CD4-positive, alpha-beta T cell (primary cell): ENCODE results near the gene AK9. TPM values are rescaled to one million over a fixed set of nuclear protein-coding genes. Genes with fewer than 3 reads are reported as not detected.

ENCODE experiments used
- ATAC-seq: fragments of 200-7000 bp; cut with Tn5 transposase; one replicate; pipeline ENCODE4 v1.10.0; 2022; ENCODE audit warnings: mild to moderate bottlenecking; ENCODE audit not compliant: poor library complexity
- CTCF ChIA-PET: fragments of 350-600 bp; sonication (Branson Sonifier 250); formaldehyde crosslinking; loops from one replicate; lab custom pipeline; 2021; ENCODE audit warnings: antibody characterized with exemption, inconsistent platforms; lab: Charles Lee
- POLR2A ChIA-PET: fragments of 350-600 bp; sonication (Branson Sonifier 250); formaldehyde crosslinking; loops from one replicate; lab custom pipeline; 2021; ENCODE audit warnings: antibody characterized with exemption, inconsistent platforms; lab: Charles Lee
- DNase-seq, 14 experiments: peaks; one replicate each; pipeline ENCODE4 v3.0.0-alpha.2; 2013 to 2020; ENCODE audit warnings: mixed read lengths in 2 of 14
- H3K27ac ChIP-seq, 2 donors: one replicate each; pipeline versions ENCODE4 v1.5.1 to v1.7.0; 2013; ENCODE audit warnings: low read length in 2 of 2, low read depth in 1 of 2, mild to moderate bottlenecking in 1 of 2
- H3K27me3 ChIP-seq, 2 experiments: 1 replicate in 1 of 2; 2 replicates in 1 of 2; pipeline versions ENCODE4 v1.6.1 to v1.7.0; 2013; ENCODE audit warnings: low read length in 2 of 2, control low read depth in 1 of 2, mild to moderate bottlenecking in 1 of 2, moderate library complexity in 1 of 2; ENCODE audit not compliant: insufficient read depth in 2 of 2, control insufficient read depth in 1 of 2
- H3K36me3 ChIP-seq: one replicate; pipeline ENCODE4 v1.6.1; 2013; ENCODE audit warnings: low read length, control low read depth; ENCODE audit not compliant: insufficient read depth
- H3K4me1 ChIP-seq: one replicate; pipeline ENCODE4 v1.6.1; 2013; ENCODE audit warnings: low read length, control low read depth; ENCODE audit not compliant: insufficient read depth
- H3K4me3 ChIP-seq: one replicate; pipeline ENCODE4 v1.5.1; 2013; ENCODE audit warnings: mild to moderate bottlenecking, low read length, moderate library complexity
- H3K9me3 ChIP-seq, 2 experiments: 1 replicate in 1 of 2; 2 replicates in 1 of 2; pipeline versions ENCODE4 v1.6.1 to v1.7.0; 2013; ENCODE audit warnings: low read length in 2 of 2, mild to moderate bottlenecking in 2 of 2, control low read depth in 1 of 2, moderate library complexity in 1 of 2; ENCODE audit not compliant: control insufficient read depth in 1 of 2, insufficient read depth in 1 of 2
- H3K27ac Mint-ChIP-seq: one replicate; pipeline ENCODE4 v1.8.0; 2020; ENCODE audit warnings: mixed read lengths
- H3K27me3 Mint-ChIP-seq: one replicate; pipeline ENCODE4 v1.8.0; 2021; ENCODE audit warnings: mixed read lengths
- H3K36me3 Mint-ChIP-seq: one replicate; pipeline ENCODE4 v1.8.0; 2021; ENCODE audit warnings: low read depth, mixed read lengths
- H3K4me1 Mint-ChIP-seq: one replicate; pipeline ENCODE4 v1.8.0; 2021; ENCODE audit warnings: low read depth, mixed read lengths
- H3K4me3 Mint-ChIP-seq: one replicate; pipeline ENCODE4 v1.8.0; 2020; ENCODE audit warnings: mild to moderate bottlenecking, mixed read lengths
- H3K9me3 Mint-ChIP-seq: one replicate; pipeline ENCODE4 v1.8.0; 2020; ENCODE audit warnings: mixed read lengths
- CTCF ChIP-seq: fragments of 200-600 bp; IDR thresholded peaks from one replicate; pipeline ENCODE4 v1.8.0; 2022; ENCODE audit warnings: antibody characterized with exemption, mild to moderate bottlenecking
- intact Hi-C, 2 experiments: fragments of 100-400 bp; cut with DNase I in 1 of 2; cut with micrococcal nuclease in 1 of 2; formaldehyde crosslinking; loops; one replicate each; pipeline versions ENCODE4 v1.15.1 to v1.9.0; 2023 to 2025; cut with DNase I, micrococcal nuclease
- total RNA-seq, 174 experiments: library from RNA in 2 of 174; stranded (reverse) in 2 of 174; gene quantifications; one replicate each; pipeline ENCODE4 v1.2.3 and lab custom pipeline; 2021 to 2026

Gene AK9
- total RNA-seq, 2 experiments from 2014 or later = 5.3 to 6.6 TPM

GRCh38 chr6:109653264-109653663 is 37.7 kb downstream of the AK9 start:
- no peaks in the 10 kb centered on the region for H3K4me1 ChIP-seq
- no peak overlapping the region for H3K27ac Mint-ChIP-seq
- no peak for ATAC-seq
- H3K4me3 Mint-ChIP-seq = no peak overlapping the region
- no peak overlapping the region for H3K4me3 ChIP-seq
- peaks cover 38% of the 10 kb centered on the region for H3K36me3 Mint-ChIP-seq
- no peaks in the 10 kb centered on the region for H3K4me1 Mint-ChIP-seq
- no peak for TF ChIP-seq CTCF
- ChIA-PET CTCF (no interaction called here), POLR2A (no interaction called here)
- no peaks in the 10 kb centered on the region for H3K27me3 ChIP-seq
- no peaks in the 10 kb centered on the region for H3K27me3 Mint-ChIP-seq
- intact Hi-C loops = no loop called here
- no peak for DNase-seq
- no peaks in the 10 kb centered on the region for H3K9me3 Mint-ChIP-seq
- peaks cover 3% of the 10 kb centered on the region for H3K36me3 ChIP-seq
- H3K9me3 ChIP-seq = no peaks in the 10 kb centered on the region
- no peak overlapping the region for H3K27ac ChIP-seq

GRCh38 chr6:109644131-109644530 is 46.9 kb downstream of the AK9 start:
- Histone ChIP-seq H3K27me3 (no peaks in the 10 kb centered on the region), H3K4me3 (no peak overlapping the region), H3K9me3 (peaks cover 0 to 11% of the 10 kb centered on the region in 2 experiments), H3K4me1 (no peaks in the 10 kb centered on the region), H3K27ac (no peak overlapping the region), H3K36me3 (no peaks in the 10 kb centered on the region)
- CTCF ChIA-PET = no interaction called here
- TF ChIP-seq CTCF = no peak
- ATAC-seq (no peak), DNase-seq (no peak)
- Mint-ChIP-seq H3K27ac (no peak overlapping the region), H3K4me1 (no peaks in the 10 kb centered on the region), H3K4me3 (no peak overlapping the region), H3K9me3 (no peaks in the 10 kb centered on the region), H3K36me3 (peaks cover 69% of the 10 kb centered on the region), H3K27me3 (no peaks in the 10 kb centered on the region)
- intact Hi-C loops = no loop called here
- POLR2A ChIA-PET = no interaction called here

GRCh38 chr6:109632405-109632804 is 58.6 kb downstream of the AK9 start:
- CTCF ChIA-PET = no interaction called here
- H3K9me3 Mint-ChIP-seq = peaks cover 2% of the 10 kb centered on the region
- Histone ChIP-seq H3K4me3 (no peak overlapping the region), H3K9me3 (no peaks in the 10 kb centered on the region), H3K36me3 (no peaks in the 10 kb centered on the region), H3K27ac (no peak overlapping the region), H3K4me1 (no peaks in the 10 kb centered on the region), H3K27me3 (no peaks in the 10 kb centered on the region)
- H3K4me1 Mint-ChIP-seq = peaks cover 15% of the 10 kb centered on the region
- POLR2A ChIA-PET = interaction anchor here (0.6 kb wide), 1 partner anchor 35 kb away, joined by 3 read pairs; no protein-coding TSS in a partner anchor
- H3K36me3 Mint-ChIP-seq = peaks cover 11% of the 10 kb centered on the region
- H3K27me3 Mint-ChIP-seq = no peaks in the 10 kb centered on the region
- no peak overlapping the region for H3K27ac Mint-ChIP-seq
- DNase-seq (no peak), ATAC-seq (no peak)
- intact Hi-C loops = no loop called here
- no peak overlapping the region for H3K4me3 Mint-ChIP-seq
- no peak for TF ChIP-seq CTCF
